Astrocyte of the spinal cord (primary cell): Measurements from ENCODE around the gene TMEM132C.

Source experiments
- DNase-seq: peaks from one replicate; pipeline ENCODE4 v3.0.0; 2011; ENCODE audit warnings: low read depth, low spot score
- H3K4me3 ChIP-seq: 2 replicates; pipeline ENCODE4 v1.5.1; 2011; ENCODE audit warnings: low read depth, mild to moderate bottlenecking, low read length, moderate library complexity
- in situ Hi-C: cut with HindIII; loops from 2 replicates; pipeline ENCODE4 v1.10.0; 2017; ENCODE audit warnings: low sequenced_read_pairs
- TF ChIP-seq, protein P1 (sequence below): IDR thresholded peaks from 2 replicates; pipeline ENCODE4 v1.5.1; 2012; ENCODE audit warnings: low read depth, mild to moderate bottlenecking, low read length, inconsistent platforms

TMEM132C gene

DNA sequence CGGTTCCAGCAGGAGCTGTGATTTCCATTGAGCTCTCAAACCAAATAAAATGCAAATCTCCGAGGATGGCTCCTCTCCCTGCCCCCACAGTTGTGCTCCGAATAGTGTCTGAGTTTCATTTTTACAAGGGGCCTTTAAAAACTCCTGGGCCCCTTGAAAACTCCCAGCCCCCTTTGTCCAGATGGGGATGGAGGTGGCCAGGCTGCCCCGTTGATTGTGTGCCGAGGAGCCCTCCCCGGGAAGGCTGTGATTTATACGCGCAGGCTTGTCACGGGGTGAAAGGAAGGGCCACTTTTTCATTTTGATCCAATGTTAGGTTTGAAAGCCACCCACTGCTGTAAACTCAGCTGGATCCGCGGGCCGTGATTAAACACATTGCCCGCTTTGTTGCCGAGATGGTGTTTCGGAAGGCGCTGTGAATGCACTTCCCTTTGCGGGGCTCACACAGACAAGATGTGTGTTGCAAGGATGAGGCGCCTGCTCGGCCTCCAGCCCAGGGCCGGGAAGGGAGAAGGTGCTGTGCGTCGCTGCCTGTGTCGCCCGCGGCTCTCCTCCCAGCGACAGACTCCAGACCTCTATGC lies 98.8 kb downstream of the TMEM132C start:
- no peak overlapping the region for H3K4me3 ChIP-seq
- no peak for DNase-seq
- TF ChIP-seq, protein P1, sequence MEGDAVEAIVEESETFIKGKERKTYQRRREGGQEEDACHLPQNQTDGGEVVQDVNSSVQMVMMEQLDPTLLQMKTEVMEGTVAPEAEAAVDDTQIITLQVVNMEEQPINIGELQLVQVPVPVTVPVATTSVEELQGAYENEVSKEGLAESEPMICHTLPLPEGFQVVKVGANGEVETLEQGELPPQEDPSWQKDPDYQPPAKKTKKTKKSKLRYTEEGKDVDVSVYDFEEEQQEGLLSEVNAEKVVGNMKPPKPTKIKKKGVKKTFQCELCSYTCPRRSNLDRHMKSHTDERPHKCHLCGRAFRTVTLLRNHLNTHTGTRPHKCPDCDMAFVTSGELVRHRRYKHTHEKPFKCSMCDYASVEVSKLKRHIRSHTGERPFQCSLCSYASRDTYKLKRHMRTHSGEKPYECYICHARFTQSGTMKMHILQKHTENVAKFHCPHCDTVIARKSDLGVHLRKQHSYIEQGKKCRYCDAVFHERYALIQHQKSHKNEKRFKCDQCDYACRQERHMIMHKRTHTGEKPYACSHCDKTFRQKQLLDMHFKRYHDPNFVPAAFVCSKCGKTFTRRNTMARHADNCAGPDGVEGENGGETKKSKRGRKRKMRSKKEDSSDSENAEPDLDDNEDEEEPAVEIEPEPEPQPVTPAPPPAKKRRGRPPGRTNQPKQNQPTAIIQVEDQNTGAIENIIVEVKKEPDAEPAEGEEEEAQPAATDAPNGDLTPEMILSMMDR: no peak
- in situ Hi-C loops: no loop called here

DNA sequence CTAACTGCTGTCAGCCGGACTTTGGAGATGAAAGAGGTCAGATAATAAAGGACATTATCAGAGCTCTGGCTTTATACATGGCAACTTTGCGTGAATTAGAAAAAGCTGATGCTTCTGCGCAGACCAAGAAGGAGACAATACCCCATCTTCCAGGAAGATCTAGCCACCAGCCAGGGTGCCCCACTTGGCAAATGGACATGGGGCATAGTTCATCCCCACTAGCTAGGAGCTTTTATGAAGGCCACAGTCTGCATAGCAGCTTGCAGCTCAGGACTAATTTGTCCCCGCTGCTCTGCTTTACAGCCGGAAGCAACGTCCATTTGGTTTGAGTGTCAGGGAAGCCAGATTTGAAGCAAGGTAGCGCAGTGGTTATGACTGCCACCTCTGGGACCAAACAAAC lies 101.0 kb downstream of the TMEM132C start:
- TF ChIP-seq, protein P1: no peak
- in situ Hi-C loops: no loop called here

DNA sequence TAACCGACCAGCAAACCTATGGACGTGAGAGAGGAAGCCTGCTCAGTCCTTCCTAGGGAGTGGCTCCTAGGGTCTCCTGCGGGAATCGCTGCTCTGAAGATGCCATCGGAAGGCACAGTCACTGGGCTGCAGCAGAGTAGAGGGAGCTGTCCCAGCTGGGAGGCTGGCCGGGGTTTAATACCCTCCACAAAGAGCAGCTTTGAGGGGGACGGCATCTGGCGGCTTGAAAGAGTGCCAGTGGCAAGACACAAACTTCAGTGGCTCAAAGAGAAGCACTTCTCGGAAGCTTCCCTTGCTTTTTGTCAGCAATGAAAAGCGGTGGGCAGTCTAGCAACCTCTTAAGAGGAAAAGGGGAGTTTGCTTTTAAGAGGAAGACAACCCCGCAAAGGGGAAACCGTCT lies 114.6 kb downstream of the TMEM132C start:
- no peak overlapping the region for H3K4me3 ChIP-seq
- no peak for DNase-seq
- in situ Hi-C loops: no loop called here
- TF ChIP-seq, protein P1: no peak

More for the DNA sequence above, 101.0 kb downstream of the TMEM132C start:
- no peak for DNase-seq
- H3K4me3 ChIP-seq: no peak overlapping the region

DNA sequence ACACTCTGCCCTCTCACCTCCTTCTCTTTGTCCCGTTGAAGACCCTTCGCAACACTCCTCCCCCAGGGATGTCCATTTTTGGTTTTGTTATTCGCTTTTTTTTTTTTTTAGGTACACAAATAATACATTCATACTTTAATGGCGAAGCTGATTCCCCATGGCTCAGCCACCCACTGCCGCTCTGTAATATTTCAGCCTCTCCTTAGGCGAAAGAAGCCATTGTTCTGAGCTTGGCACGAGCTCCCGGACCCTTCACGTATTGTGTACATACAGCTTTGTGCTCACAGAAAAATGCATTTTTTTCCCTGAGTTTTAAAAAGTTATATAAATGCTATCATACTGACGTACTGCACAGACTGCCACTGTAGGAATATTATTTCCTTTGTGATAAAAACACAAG lies 115.0 kb downstream of the TMEM132C start:
- in situ Hi-C loops: no loop called here
- no peak overlapping the region for H3K4me3 ChIP-seq
- DNase-seq: no peak
- TF ChIP-seq, protein P1: no peak

DNA sequence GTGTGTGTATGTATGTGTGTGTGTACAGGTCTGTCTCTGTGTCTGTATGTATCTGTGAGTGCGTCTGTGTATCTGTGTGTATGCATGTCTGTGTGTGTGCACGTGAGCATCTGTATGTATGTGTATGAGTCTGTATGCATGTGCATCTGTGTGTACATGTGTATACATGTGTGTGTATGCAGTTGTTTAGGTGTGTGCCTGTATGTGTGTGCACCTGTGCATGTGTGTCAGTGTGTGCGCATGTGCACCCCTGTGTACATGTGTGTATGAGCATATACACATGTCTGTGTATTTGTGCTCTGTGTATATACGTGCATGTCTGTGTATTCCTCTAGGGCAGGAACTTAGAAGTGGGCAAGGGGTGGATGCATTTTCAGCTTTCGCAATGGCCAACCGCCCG lies 116.0 kb downstream of the TMEM132C start:
- H3K4me3 ChIP-seq: no peak overlapping the region
- in situ Hi-C loops: no loop called here
- no peak for DNase-seq
- TF ChIP-seq, protein P1: no peak

DNA sequence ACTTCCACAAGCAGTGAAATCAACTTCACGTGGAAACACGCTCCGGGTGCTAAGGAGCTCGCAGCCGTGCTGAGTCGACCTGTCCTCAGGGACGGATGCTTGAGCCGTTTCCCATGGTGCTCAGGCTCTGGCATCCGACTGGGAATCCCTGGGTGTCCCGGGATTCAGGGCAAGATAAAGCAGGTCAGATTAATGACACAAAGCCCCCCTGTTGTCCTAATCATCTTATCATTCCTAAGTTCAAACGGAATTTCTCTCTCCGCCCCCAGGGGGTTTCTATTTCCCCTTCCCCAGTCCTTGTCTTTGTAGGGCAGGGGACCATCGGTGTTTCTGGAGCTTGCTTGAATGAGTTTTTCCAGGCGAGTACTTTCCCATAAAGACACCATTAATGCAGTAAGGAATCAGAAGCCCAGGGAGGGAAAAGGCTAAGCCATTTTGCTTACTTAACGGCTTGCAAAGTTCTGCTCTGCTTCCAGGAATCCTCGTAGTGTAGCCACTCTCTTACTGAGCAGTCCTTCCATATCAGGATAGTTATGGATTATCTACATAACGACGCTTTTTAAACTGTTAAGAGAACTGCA lies 116.5 kb downstream of the TMEM132C start:
- TF ChIP-seq, protein P1: no peak
- H3K4me3 ChIP-seq: no peak overlapping the region
- DNase-seq: no peak
- in situ Hi-C loops: no loop called here
